Nephron (organoid): Measurements from ENCODE around the gene CFAP69.

Experiments used
- H3K27ac Mint-ChIP-seq, 3 experiments: 2 replicates each; pipeline ENCODE4 v1.8.0; 2020; ENCODE audit warnings: mixed read lengths in 3 of 3, mild to moderate bottlenecking in 2 of 3, moderate library complexity in 1 of 3
- H3K27me3 Mint-ChIP-seq: 2 replicates; pipeline ENCODE4 v1.8.0; 2021; ENCODE audit warnings: low read depth, mild to moderate bottlenecking, moderate library complexity, mixed read lengths
- H3K36me3 Mint-ChIP-seq: 2 replicates; pipeline ENCODE4 v1.8.0; 2020; ENCODE audit warnings: low read depth, mixed read lengths
- H3K4me1 Mint-ChIP-seq: 2 replicates; pipeline ENCODE4 v1.8.0; 2020; ENCODE audit warnings: mixed read lengths
- H3K4me3 Mint-ChIP-seq, 3 experiments: 2 replicates each; pipeline ENCODE4 v1.8.0; 2020; ENCODE audit warnings: mild to moderate bottlenecking in 3 of 3, mixed read lengths in 3 of 3, moderate library complexity in 2 of 3
- H3K9me3 Mint-ChIP-seq: 2 replicates; pipeline ENCODE4 v1.8.0; 2020; ENCODE audit warnings: mixed read lengths
- TF ChIP-seq, protein P1 (sequence below), 3 experiments: fragments of 200-600 bp; sonication (generic); IDR thresholded peaks; one replicate each; pipeline ENCODE4 v1.5.0; 2021; ENCODE audit warnings: antibody characterized with exemption in 3 of 3; ENCODE audit not compliant: unreplicated experiment in 3 of 3

The CFAP69 gene

DNA sequence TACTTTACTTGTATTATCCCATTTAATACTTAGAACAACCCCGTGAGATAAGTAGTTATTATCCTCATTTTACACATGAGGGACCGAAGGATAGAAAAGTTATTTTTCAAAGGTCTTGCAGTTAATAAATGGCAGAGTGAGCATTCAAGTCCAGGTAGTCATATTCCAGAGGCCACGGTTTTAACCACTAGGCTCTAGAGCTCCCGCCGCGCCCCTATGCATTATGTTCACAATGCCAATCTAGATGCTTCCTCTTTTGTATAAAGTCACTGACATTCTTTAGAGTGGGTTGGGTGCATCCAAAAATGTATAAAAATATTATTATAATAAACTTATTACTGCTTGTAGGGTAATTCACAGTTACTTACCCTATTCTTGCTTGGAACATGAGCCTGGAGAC is 11.4 kb upstream of the CFAP69 start:
- Mint-ChIP-seq H3K36me3 (no peaks in the 10 kb centered on the region), H3K4me3 (no peak overlapping the region), H3K9me3 (no peaks in the 10 kb centered on the region), H3K27ac (no peak overlapping the region), H3K4me1 (peaks cover 31% of the 10 kb centered on the region), H3K27me3 (no peaks in the 10 kb centered on the region)
- TF ChIP-seq, protein P1, sequence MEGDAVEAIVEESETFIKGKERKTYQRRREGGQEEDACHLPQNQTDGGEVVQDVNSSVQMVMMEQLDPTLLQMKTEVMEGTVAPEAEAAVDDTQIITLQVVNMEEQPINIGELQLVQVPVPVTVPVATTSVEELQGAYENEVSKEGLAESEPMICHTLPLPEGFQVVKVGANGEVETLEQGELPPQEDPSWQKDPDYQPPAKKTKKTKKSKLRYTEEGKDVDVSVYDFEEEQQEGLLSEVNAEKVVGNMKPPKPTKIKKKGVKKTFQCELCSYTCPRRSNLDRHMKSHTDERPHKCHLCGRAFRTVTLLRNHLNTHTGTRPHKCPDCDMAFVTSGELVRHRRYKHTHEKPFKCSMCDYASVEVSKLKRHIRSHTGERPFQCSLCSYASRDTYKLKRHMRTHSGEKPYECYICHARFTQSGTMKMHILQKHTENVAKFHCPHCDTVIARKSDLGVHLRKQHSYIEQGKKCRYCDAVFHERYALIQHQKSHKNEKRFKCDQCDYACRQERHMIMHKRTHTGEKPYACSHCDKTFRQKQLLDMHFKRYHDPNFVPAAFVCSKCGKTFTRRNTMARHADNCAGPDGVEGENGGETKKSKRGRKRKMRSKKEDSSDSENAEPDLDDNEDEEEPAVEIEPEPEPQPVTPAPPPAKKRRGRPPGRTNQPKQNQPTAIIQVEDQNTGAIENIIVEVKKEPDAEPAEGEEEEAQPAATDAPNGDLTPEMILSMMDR (IDR thresholded peaks at IDR 0.05; ENCODE audit: unreplicated experiment in 3 of 3): no peak

DNA sequence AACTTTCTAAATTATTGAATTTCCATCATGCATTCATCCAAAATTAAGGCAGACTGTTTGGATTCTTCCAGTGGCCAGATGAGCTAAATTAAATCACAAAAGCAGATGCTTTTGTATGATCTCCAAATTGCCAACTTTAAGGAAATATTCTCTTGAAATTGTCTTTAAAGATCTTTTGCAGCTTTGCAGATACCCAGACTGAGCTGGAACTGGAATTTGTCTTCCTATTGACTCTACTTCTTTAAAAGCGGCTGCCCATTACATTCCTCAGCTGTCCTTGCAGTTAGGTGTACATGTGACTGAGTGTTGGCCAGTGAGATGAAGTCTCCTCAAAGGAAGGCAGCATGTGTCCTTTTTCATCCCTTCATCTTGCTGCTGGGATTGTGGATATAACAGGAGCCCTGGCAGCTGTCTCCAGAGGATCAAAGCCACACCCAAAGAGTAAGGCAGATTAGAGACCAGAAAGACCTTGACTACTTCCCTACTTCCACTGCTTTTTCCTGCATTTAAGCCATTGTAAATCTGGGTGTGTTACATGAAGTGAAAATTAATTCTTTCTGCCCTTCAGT is 8.2 kb upstream of the CFAP69 start:
- H3K27me3 Mint-ChIP-seq: no peaks in the 10 kb centered on the region
- no peak overlapping the region for H3K27ac Mint-ChIP-seq
- H3K9me3 Mint-ChIP-seq: no peaks in the 10 kb centered on the region
- TF ChIP-seq, protein P1 (IDR thresholded peaks at IDR 0.05; ENCODE audit: unreplicated experiment in 3 of 3): no peak
- H3K36me3 Mint-ChIP-seq: no peaks in the 10 kb centered on the region
- peaks cover 17% of the 10 kb centered on the region for H3K4me1 Mint-ChIP-seq
- no peak overlapping the region for H3K4me3 Mint-ChIP-seq

DNA sequence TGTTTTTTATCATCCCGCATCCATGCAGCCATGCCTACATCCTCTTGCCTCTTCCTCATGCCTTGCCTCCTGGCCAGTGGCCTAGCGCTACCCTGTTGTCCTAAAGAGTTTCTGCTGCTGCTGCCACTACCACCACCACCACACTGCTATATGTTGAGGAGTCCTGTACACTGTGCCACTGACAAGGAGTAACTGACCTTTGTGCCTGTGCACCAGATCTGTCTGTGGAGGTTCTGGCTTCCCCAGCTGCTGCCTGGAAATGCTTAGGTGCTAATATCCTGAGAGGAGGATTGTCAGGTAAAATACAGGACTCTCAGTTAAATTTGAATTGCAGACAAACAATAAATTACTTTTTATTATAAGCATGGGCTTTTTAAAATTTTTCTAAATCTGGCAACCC is 7.0 kb upstream of the CFAP69 start:
- no peaks in the 10 kb centered on the region for H3K27me3 Mint-ChIP-seq
- H3K4me1 Mint-ChIP-seq: peaks cover 10% of the 10 kb centered on the region
- no peak overlapping the region for H3K27ac Mint-ChIP-seq
- H3K36me3 Mint-ChIP-seq: no peaks in the 10 kb centered on the region
- H3K4me3 Mint-ChIP-seq: no peak overlapping the region
- TF ChIP-seq, protein P1 (IDR thresholded peaks at IDR 0.05; ENCODE audit: unreplicated experiment in 3 of 3): no peak
- no peaks in the 10 kb centered on the region for H3K9me3 Mint-ChIP-seq

DNA sequence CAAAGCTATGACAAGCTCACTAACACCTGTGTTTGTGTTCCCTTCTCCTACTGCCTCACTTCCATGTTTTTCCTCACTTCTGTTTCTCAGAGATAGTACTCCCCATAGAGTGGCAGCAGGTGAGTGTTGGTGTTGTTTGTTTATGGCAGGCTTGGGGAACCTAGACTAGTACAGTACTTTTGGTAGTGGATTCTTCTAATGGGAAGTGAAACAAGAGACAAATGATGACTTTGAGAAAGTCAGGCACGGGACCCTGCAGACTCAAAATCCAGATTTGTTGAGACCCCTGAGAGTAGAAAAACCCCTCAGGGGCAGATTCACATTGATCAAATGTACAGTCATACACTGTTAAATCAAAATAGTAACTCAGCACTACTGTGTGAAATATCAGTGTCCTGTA is 6.4 kb upstream of the CFAP69 start:
- H3K27me3 Mint-ChIP-seq: no peaks in the 10 kb centered on the region
- no peak overlapping the region for H3K27ac Mint-ChIP-seq
- H3K36me3 Mint-ChIP-seq: no peaks in the 10 kb centered on the region
- H3K4me3 Mint-ChIP-seq: no peak overlapping the region
- TF ChIP-seq, protein P1 (IDR thresholded peaks at IDR 0.05; ENCODE audit: unreplicated experiment in 3 of 3): no peak
- peaks cover 7% of the 10 kb centered on the region for H3K4me1 Mint-ChIP-seq
- no peaks in the 10 kb centered on the region for H3K9me3 Mint-ChIP-seq

DNA sequence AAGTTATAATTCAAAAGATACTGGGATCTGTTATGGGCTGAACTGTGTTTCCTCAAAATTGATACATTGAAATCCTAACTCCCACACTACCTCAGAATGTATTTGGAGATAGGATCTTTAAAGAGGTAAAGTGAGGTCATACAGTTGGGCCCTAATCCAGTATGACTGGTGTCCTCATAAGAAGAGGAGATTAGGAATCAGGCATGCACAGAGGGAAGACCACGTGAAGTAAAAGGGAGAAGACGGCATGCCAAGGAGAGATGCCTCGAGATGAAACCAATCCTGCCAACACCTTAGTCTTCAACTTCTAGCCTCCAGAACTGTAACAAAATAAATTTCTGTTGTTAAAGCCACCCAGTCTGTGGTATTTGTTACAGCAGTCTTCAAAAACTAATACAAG is 5.9 kb upstream of the CFAP69 start:
- Mint-ChIP-seq H3K27ac (no peak overlapping the region), H3K4me3 (no peak overlapping the region), H3K36me3 (no peaks in the 10 kb centered on the region), H3K9me3 (no peaks in the 10 kb centered on the region), H3K27me3 (no peaks in the 10 kb centered on the region), H3K4me1 (peaks cover 7% of the 10 kb centered on the region)
- TF ChIP-seq, protein P1 (IDR thresholded peaks at IDR 0.05; ENCODE audit: unreplicated experiment in 3 of 3): no peak

DNA sequence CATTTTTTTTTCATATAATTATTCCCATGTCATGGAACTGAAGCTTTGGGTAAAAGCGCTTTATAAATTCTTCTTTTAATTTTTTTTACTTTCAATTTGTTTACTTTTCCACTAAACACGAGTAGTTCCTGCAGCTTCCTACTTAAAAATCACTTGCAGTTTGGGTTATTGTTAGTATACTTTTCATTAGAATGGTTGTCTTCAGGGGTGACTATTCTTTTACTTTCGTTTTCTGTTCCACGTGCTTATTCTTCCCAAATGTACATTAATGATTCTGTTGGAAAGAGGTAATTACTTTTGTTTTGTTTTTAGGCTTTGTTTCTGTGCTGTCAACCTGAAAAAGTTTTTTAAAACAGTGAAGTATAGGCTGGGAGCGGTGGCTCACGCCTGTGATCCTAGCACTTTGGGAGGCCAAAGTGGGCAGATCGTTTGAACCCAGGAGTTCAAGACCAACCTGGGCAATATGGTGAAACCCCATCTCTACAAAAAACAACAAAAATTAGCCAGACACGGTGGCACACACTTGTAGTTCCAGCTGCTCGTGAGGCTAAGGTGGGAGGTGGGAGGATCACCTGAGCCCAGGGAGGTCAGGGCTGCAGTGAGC is 5.2 kb upstream of the CFAP69 start:
- TF ChIP-seq, protein P1 (IDR thresholded peaks at IDR 0.05; ENCODE audit: unreplicated experiment in 3 of 3): no peak
- no peaks in the 10 kb centered on the region for H3K36me3 Mint-ChIP-seq
- no peak overlapping the region for H3K27ac Mint-ChIP-seq
- no peaks in the 10 kb centered on the region for H3K27me3 Mint-ChIP-seq
- H3K9me3 Mint-ChIP-seq: no peaks in the 10 kb centered on the region
- H3K4me1 Mint-ChIP-seq: peaks cover 7% of the 10 kb centered on the region
- no peak overlapping the region for H3K4me3 Mint-ChIP-seq
